NB4 (cell line): ENCODE results near the gene RSF1.

Source experiments
- CTCF ChIP-seq: IDR thresholded peaks from one replicate; pipeline ENCODE4 v1.5.1; 2012; ENCODE audit warnings: low read depth, low read length
- MAX ChIP-seq: IDR thresholded peaks from 2 replicates; pipeline ENCODE4 v1.6.1; 2011; ENCODE audit warnings: low read depth, low read length
- MYC ChIP-seq: IDR thresholded peaks from 2 replicates; pipeline ENCODE4 v1.6.1; 2011; ENCODE audit warnings: low read depth, low read length
- POLR2A ChIP-seq: IDR thresholded peaks from 2 replicates; pipeline ENCODE4 v1.6.1; 2011; ENCODE audit warnings: mild to moderate bottlenecking; ENCODE audit not compliant: insufficient read length; ENCODE audit errors: extremely low read depth

- TF ChIP-seq MYC (no peak), CTCF (no peak), POLR2A (no peak), MAX (no peak)
Observed at GRCh38 chr11:77611921-77612320, 208.6 kb downstream of the RSF1 start.
